HG03521 (cell line): ENCODE results near the gene SNAPC5.
"Not testable (repeated sequence)": the region's sequence is repeated elsewhere in the genome, so short reads cannot be mapped to it uniquely, and the experiment has no call there.

ENCODE experiments used
- ATAC-seq: cut with Tn5 transposase; IDR thresholded peaks from one replicate; pipeline ENCODE4 v1.9.1; 2021; ENCODE audit warnings: mild to moderate bottlenecking, moderate library complexity; ENCODE audit not compliant: unreplicated experiment

SNAPC5 gene

DNA sequence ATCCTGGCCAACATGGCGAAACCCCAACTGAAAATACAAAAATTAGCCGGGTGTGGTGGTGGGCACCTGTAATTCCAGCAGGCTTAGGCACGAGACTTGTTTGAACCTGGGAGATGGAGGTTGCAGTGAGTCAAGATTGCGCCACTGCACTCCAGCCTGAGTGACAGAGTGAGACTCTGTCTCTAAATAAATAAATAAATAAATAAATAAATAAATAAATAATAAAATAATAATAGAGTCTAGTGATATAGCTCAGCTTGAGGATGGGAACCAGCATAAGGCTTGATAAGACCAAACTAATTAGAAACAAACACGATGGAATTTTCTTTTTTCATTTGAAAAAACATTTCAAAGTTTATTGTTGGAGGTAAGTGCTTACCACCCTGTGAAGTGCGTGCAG lies 36.3 kb downstream of the SNAPC5 start:
- ATAC-seq = not testable (repeated sequence)

DNA sequence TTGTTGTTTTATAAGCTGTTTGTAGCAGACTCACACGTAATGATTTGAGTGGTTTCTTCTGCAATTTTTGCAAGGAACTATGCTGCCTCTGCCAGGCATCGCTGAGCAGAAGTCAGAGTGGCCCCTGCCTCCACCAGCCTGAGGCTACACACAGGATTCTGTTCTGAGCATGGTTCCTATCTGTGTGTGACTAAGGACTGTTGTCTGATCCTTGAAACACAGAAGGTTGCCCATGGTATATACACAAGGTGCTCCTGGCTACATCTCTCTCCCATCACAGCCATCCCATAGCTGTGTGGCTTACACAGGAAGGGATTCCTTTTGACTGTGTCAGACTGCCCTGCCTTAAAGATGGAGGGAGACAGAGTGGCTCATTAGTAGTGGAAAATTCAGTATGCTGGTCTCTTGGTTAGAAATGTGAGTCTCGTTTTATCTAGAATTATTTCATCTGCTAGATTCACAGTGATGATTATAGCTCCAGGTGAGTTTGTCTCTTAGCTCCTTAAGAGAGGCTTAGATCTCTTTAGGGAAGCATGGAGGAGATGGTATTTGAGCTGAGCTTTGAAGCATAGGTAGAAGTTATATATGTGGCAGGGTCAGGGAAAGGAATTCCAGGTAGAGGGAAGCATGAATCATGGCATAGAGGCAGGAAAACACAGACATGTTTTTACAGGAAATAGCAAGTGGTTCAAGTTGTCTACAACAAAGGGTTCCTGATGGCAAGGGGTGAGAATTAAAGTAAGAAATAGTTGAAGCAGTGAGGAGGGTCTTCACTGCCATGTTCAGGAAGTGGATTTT lies 37.5 kb downstream of the SNAPC5 start:
- ATAC-seq = no peak

DNA sequence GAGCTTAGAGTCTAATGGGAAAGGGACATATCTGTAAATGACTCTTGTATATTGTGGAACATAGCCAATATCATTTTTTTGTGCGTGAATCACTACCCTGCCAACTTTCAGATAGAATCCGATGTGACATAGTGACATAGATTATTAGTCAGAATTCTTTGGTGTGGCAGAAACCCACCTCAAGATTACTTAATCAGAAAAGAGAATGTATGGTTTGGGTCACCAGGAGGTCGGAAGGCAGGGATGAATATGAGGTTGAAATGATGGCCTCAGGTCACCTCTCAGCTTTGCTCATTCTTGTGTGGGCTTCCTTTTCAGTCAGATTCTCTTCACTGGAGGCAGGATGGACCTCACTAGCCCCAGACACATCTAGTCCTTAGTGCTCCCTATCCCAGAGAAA lies 41.4 kb downstream of the SNAPC5 start:
- no peak for ATAC-seq

DNA sequence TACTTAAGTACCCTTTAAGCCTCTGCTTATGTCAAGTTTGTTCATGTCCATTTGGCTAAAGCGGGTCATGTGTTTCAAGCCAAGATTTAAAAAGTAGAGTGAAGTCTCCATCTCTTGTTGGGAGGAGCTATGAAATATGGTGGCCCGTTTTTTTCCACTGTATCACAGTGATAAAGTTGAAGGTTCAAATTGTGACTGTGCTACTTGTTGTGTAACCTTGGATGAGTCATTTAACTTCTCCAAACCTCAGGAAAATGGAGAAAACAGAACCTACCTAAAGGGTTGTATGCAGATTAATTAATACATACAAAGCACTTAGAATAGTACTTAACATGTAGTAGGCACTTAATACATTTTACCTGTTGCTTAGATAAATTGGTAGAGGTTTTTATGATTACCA lies 43.4 kb downstream of the SNAPC5 start:
- ATAC-seq = no peak

DNA sequence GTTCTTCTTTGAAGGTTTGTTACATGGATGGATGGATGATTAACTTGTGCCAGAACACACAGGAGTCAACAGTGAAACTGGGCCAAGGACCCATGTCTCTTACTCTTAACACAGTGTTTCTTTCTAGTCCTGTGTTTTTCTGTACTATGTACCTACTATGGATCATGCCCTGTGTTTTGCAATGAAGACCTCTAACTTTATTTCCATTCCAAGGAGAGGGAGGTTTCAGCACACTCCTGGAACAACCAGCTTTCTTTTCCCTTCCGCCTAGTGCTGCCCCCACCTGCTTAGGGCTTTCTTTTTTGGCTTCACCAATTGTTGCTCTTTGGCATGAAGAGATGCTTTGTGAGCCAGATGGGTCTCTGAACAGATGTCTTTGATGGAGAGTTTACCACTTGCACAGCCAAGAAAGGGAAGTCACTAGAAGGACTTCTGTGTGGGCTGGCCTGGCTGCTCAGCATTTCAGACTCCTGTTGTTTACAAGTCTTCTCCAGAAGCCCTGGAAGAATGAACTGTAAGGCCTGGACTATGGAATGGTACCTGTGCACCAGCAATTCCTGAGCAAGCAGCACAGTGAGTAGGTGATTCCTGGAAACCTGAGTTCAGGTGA lies 44.5 kb downstream of the SNAPC5 start:
- ATAC-seq = no peak

DNA sequence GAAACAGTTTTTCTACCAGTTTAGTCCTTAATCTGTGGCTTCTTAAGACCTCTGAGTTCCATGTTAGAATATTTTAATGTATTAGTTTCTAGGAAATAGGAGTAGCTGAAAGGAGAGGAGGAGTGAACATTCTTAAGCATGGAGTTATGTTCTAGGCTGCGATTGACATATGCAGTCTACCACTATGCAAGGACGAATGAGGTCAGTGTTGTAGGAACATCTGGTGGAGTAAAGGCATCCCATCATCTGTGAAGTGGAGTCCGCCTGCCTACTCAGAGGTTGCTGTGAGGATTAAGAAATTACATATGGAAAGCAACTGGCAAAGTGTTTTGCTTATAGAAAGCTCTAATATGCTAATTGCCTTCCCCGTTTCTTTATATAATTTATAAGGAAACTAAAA lies 45.1 kb downstream of the SNAPC5 start:
- no peak for ATAC-seq
